ENCODE measurements around the gene SSTR5.

The SSTR5 gene

GRCh38 chr16:1028056-1028455, 44.5 kb upstream of the SSTR5 start:
- H3K4me3 ChIP-seq (ENCODE audit: low read depth, low read length), result no peak overlapping the region
- in situ Hi-C loops (cut with HindIII; ENCODE audit: low sequenced_read_pairs), result no loop called here

GRCh38 chr16:1028524-1029258, 43.9 kb upstream of the SSTR5 start:
- no peak for TF ChIP-seq CTCF (IDR thresholded peaks at IDR 0.05; ENCODE audit: low read depth, low read length, missing control alignments)
- in situ Hi-C loops (cut with HindIII; ENCODE audit: low sequenced_read_pairs), result no loop called here
- no peak for DNase-seq (ENCODE audit: low read depth)

More at GRCh38 chr16:1028056-1028455, 44.5 kb upstream of the SSTR5 start:
- no peak for TF ChIP-seq CTCF (IDR thresholded peaks at IDR 0.05; ENCODE audit: low read depth, low read length, missing control alignments)
- no peak for DNase-seq (ENCODE audit: low read depth)

GRCh38 chr16:1029259-1029545, 43.3 kb upstream of the SSTR5 start:
- in situ Hi-C loops (cut with HindIII; ENCODE audit: low sequenced_read_pairs), result no loop called here
- DNase-seq (ENCODE audit: low read depth), result no peak
- H3K4me3 ChIP-seq (ENCODE audit: low read depth, low read length), result no peak overlapping the region
- no peak for TF ChIP-seq CTCF (IDR thresholded peaks at IDR 0.05; ENCODE audit: low read depth, low read length, missing control alignments)

More at GRCh38 chr16:1028524-1029258, 43.9 kb upstream of the SSTR5 start:
- H3K4me3 ChIP-seq (ENCODE audit: low read depth, low read length), result no peak overlapping the region

- H3K4me3 ChIP-seq (ENCODE audit: low read depth, low read length), result no peak overlapping the region
- no peak for TF ChIP-seq CTCF (IDR thresholded peaks at IDR 0.05; ENCODE audit: low read depth, low read length, missing control alignments)
- in situ Hi-C loops (cut with HindIII; ENCODE audit: low sequenced_read_pairs), result no loop called here
- no peak for DNase-seq (ENCODE audit: low read depth)
Measured at GRCh38 chr16:1030473-1030901, 42.1 kb upstream of the SSTR5 start.

DNA sequence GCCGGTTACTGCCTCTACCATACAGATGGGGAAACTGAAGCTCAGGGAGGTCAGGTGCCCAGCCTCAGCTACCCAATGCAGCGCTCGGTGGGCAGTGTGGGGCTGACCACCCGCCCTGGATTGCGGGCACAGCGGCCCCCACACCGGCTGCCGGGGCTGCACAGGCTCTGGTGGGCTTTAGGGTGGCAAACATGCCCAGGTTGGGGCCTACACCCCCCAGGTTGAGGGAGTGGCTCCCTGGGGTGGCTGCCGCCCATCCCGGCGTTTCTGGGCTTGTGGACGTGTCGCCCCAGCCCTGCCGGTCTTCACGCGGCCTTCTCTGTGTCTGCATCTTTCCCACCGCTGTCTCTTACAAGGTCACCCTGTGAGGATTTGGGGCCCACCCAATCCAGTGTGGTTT, 40.9 kb upstream of the SSTR5 start:
- DNase-seq (ENCODE audit: low read depth), result no peak
- no peak for TF ChIP-seq CTCF (IDR thresholded peaks at IDR 0.05; ENCODE audit: low read depth, low read length, missing control alignments)
- no peak overlapping the region for H3K4me3 ChIP-seq (ENCODE audit: low read depth, low read length)
- in situ Hi-C loops (cut with HindIII; ENCODE audit: low sequenced_read_pairs), result no loop called here

GRCh38 chr16:1032607-1033006, 39.9 kb upstream of the SSTR5 start:
- DNase-seq (ENCODE audit: low read depth), result no peak
- no peak for TF ChIP-seq CTCF (IDR thresholded peaks at IDR 0.05; ENCODE audit: low read depth, low read length, missing control alignments)
- in situ Hi-C loops (cut with HindIII; ENCODE audit: low sequenced_read_pairs), result no loop called here
- no peak overlapping the region for H3K4me3 ChIP-seq (ENCODE audit: low read depth, low read length)
